ENCODE data around the gene PLCL2. TPM values are rescaled to one million over a fixed set of nuclear protein-coding genes. Genes with fewer than 3 reads are reported as not detected.

Gene PLCL2
- total and polyA plus RNA-seq, 9 donors, result 12.6 to 54.2 (median 24.7) TPM

GRCh38 chr3:16999871-17000270 is 115.1 kb downstream of the PLCL2 start:
- Histone ChIP-seq H3K4me1 (ENCODE audit: insufficient read depth) (peaks cover 2% of the 10 kb centered on the region), H3K9me3 (no peaks in the 10 kb centered on the region), H3K27ac (no peak overlapping the region), H3K4me3 (no peak overlapping the region), H3K27me3 (no peaks in the 10 kb centered on the region), H3K36me3 (no peaks in the 10 kb centered on the region)
- no peak for TF ChIP-seq CTCF (IDR thresholded peaks at IDR 0.05)
- TF ChIP-seq EP300 (IDR thresholded peaks at IDR 0.05), result no peak
- TF ChIP-seq POLR2A (IDR thresholded peaks at IDR 0.05), result no peak
- intact Hi-C loops (cut with DNase I), result no loop called here
- DNase-seq, result no peak

- no peak for TF ChIP-seq EP300 (IDR thresholded peaks at IDR 0.05)
- TF ChIP-seq CTCF (IDR thresholded peaks at IDR 0.05), result no peak
- no peak for TF ChIP-seq POLR2A (IDR thresholded peaks at IDR 0.05)
- intact Hi-C loops (cut with DNase I), result no loop called here
- H3K36me3 ChIP-seq, result no peaks in the 10 kb centered on the region
- no peak for DNase-seq
- peaks cover 2% of the 10 kb centered on the region for H3K4me1 ChIP-seq (ENCODE audit: insufficient read depth)
- H3K9me3 ChIP-seq, result no peaks in the 10 kb centered on the region
- H3K27ac ChIP-seq, result no peak overlapping the region
- no peaks in the 10 kb centered on the region for H3K27me3 ChIP-seq
- no peak overlapping the region for H3K4me3 ChIP-seq
Observed at GRCh38 chr3:17003457-17003856, 118.7 kb downstream of the PLCL2 start.

DNA sequence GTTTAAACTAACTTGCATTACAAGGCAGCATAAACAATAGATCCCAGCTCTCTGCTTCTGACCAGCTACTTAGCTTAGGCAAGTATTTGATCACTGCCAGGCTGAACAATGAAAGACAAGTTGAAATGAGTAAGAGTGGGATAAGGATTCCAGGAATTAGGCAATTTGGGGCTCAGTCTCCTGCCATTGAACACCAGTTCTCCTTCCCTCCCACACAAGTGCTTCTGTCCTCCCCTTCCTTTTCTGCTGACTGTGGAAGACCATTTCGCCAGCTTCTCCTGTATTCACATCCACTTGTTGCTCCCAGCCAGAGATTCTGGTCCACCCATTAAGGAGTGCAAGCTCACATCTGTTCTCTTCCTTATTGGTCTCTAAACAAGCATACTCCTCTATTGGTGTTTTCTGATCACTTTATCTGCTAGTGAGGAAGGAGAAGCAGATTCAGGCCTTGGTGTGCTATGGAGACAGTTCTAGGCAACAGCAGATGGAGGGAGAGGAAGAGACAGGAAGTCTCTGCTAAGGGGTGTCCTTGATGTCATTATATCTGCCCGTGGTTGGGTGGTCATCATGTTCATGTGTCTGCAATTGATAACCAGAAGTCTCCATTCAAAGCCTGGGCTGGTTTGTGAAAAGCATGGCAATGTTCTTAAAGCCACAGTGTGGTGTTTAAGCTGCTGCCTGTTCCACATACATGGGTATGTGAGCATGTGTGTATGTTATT is 121.5 kb downstream of the PLCL2 start:
- H3K4me3 ChIP-seq, result no peak overlapping the region
- no peak overlapping the region for H3K27ac ChIP-seq
- no peak for DNase-seq
- intact Hi-C loops (cut with DNase I), result no loop called here
- TF ChIP-seq EP300 (IDR thresholded peaks at IDR 0.05), result no peak
- TF ChIP-seq POLR2A (IDR thresholded peaks at IDR 0.05), result no peak
- TF ChIP-seq CTCF (IDR thresholded peaks at IDR 0.05), result no peak
- WGBS, 3 donors, result 43 to 55% (median 53%) methylated on average over 2 of the region's 2 CpGs
- peaks cover 2% of the 10 kb centered on the region for H3K4me1 ChIP-seq (ENCODE audit: insufficient read depth)
- H3K9me3 ChIP-seq, result no peaks in the 10 kb centered on the region
- H3K27me3 ChIP-seq, result no peaks in the 10 kb centered on the region
- H3K36me3 ChIP-seq, result no peaks in the 10 kb centered on the region

DNA sequence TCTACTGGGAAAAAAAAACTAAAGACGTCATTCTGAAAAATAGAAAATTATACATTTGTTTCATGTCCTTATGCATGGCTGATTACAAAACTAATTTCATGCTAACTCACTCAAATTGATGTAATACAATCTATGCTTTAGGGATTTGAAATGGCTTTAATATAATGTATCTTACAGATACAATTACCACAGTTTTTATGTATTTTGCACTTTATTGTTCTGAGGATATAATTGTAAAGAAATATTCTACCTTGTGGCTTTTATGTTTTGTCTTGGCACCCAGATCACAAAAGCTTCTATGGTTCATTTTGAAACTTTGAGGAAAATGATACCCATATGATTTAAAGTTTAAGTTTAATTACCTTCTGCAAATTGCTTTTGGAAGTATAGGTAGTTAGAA is 122.5 kb downstream of the PLCL2 start:
- TF ChIP-seq CTCF (IDR thresholded peaks at IDR 0.05), result no peak
- DNase-seq, result no peak
- WGBS, 3 donors, result 89 to 94% (median 91%) methylated on average over 1 of the region's 1 CpG
- intact Hi-C loops (cut with DNase I), result no loop called here
- Histone ChIP-seq H3K4me3 (no peak overlapping the region), H3K36me3 (no peaks in the 10 kb centered on the region), H3K4me1 (ENCODE audit: insufficient read depth) (peaks cover 2% of the 10 kb centered on the region), H3K27ac (no peak overlapping the region), H3K9me3 (no peaks in the 10 kb centered on the region), H3K27me3 (no peaks in the 10 kb centered on the region)

Data from ovary (tissue), 9 donors.